GM23248 (cell line): ENCODE data around the gene MIGA2.

ENCODE experiments used
- EZH2 ChIP-seq: fragments of 200-600 bp; sonication (generic); IDR thresholded peaks from 2 replicates; pipeline ENCODE4 v1.6.1; 2018; ENCODE audit warnings: antibody characterized with exemption, mild to moderate bottlenecking; ENCODE audit not compliant: insufficient read depth, poor library complexity, severe bottlenecking
- EZH2phosphoT487 ChIP-seq: fragments of 200-600 bp; sonication (generic); IDR thresholded peaks from 2 replicates; pipeline ENCODE4 v1.6.1; 2018; ENCODE audit warnings: antibody characterized with exemption, moderate library complexity, mild to moderate bottlenecking, low read depth; ENCODE audit not compliant: insufficient read depth

DNA sequence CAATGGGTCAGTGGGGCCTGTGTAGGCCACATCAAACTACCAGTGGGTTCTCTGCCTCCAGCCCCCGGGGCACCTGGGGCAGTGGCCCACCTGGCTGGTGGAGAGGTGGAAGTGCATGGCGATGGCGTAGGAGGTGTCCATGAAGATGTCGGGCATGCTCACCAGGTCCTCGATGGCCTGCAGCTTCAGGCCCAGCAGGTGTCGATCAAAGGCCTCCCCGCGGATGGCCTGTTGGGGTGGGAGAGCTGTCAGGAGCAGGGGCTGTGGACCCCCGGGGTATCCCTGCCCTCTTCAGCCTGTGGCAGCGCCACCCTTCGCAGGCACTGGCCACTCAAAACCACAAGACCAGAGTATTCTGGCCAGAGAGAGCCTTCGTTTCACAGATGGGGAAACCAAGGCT is 59.5 kb downstream of the MIGA2 start:
- TF ChIP-seq EZH2phosphoT487 (no peak), EZH2 (no peak)
